Measurements from ENCODE around the gene LCAT.

GRCh38 chr16:67946128-67946569, 2.2 kb upstream of the LCAT start:
- TF ChIP-seq, protein P1, sequence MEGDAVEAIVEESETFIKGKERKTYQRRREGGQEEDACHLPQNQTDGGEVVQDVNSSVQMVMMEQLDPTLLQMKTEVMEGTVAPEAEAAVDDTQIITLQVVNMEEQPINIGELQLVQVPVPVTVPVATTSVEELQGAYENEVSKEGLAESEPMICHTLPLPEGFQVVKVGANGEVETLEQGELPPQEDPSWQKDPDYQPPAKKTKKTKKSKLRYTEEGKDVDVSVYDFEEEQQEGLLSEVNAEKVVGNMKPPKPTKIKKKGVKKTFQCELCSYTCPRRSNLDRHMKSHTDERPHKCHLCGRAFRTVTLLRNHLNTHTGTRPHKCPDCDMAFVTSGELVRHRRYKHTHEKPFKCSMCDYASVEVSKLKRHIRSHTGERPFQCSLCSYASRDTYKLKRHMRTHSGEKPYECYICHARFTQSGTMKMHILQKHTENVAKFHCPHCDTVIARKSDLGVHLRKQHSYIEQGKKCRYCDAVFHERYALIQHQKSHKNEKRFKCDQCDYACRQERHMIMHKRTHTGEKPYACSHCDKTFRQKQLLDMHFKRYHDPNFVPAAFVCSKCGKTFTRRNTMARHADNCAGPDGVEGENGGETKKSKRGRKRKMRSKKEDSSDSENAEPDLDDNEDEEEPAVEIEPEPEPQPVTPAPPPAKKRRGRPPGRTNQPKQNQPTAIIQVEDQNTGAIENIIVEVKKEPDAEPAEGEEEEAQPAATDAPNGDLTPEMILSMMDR (IDR thresholded peaks at IDR 0.05): no peak
- TF ChIP-seq EP300 (IDR thresholded peaks at IDR 0.05): no peak
- no peak for TF ChIP-seq POLR2A (IDR thresholded peaks at IDR 0.05)
